Duodenal mucosa (tissue), 2 donors: ENCODE data around the gene TLR4.

Source experiments
- H3K27ac ChIP-seq: one replicate; pipeline ENCODE4 v1.7.0; 2013; ENCODE audit warnings: low read depth, low read length
- H3K27me3 ChIP-seq, 2 donors: one replicate each; pipeline ENCODE4 v1.7.0; 2013; ENCODE audit warnings: low read length in 2 of 2, control low read depth in 1 of 2; ENCODE audit not compliant: insufficient read depth in 2 of 2, control insufficient read depth in 1 of 2
- H3K36me3 ChIP-seq, 2 donors: one replicate each; pipeline ENCODE4 v1.7.0; 2013; ENCODE audit warnings: low read length in 2 of 2, control low read depth in 1 of 2; ENCODE audit not compliant: insufficient read depth in 2 of 2, control insufficient read depth in 1 of 2
- H3K4me1 ChIP-seq, 2 donors: one replicate each; pipeline ENCODE4 v1.7.0; 2013; ENCODE audit warnings: low read length in 2 of 2, control low read depth in 1 of 2; ENCODE audit not compliant: insufficient read depth in 2 of 2, control insufficient read depth in 1 of 2
- H3K4me3 ChIP-seq, 2 donors: one replicate each; pipeline ENCODE4 v1.7.0; 2013; ENCODE audit warnings: low read length in 2 of 2, low read depth in 1 of 2
- H3K9ac ChIP-seq, 2 donors: one replicate each; pipeline ENCODE4 v1.7.0; 2013; ENCODE audit warnings: low read length in 2 of 2, low read depth in 1 of 2
- H3K9me3 ChIP-seq, 2 donors: one replicate each; pipeline ENCODE4 v1.7.0; 2013; ENCODE audit warnings: low read length in 2 of 2, control low read depth in 1 of 2; ENCODE audit not compliant: control insufficient read depth in 1 of 2

TLR4 gene

GRCh38 chr9:117739624-117740347 lies 35.6 kb downstream of the TLR4 start:
- Histone ChIP-seq H3K9me3 (no peaks in the 10 kb centered on the region), H3K27me3 (peaks cover 5 to 10% of the 10 kb centered on the region in 2 donors), H3K36me3 (no peaks in the 10 kb centered on the region), H3K27ac (no peak overlapping the region), H3K9ac (no peak overlapping the region), H3K4me1 (no peaks in the 10 kb centered on the region), H3K4me3 (no peak overlapping the region)

- H3K4me3 ChIP-seq, result no peak overlapping the region
- H3K9me3 ChIP-seq, result no peaks in the 10 kb centered on the region
- no peaks in the 10 kb centered on the region for H3K36me3 ChIP-seq
- H3K27me3 ChIP-seq, result peaks cover 15 to 17% of the 10 kb centered on the region in 2 donors
- no peak overlapping the region for H3K9ac ChIP-seq
- no peaks in the 10 kb centered on the region for H3K4me1 ChIP-seq
- H3K27ac ChIP-seq, result no peak overlapping the region
Observed at GRCh38 chr9:117742131-117742530, 37.9 kb downstream of the TLR4 start.

GRCh38 chr9:117744369-117744768 lies 40.2 kb downstream of the TLR4 start:
- no peaks in the 10 kb centered on the region for H3K4me1 ChIP-seq
- no peak overlapping the region for H3K27ac ChIP-seq
- peak overlapping the region in 1 of 2 donors; percentile 32 for H3K4me3 ChIP-seq

GRCh38 chr9:117744856-117745389 lies 40.7 kb downstream of the TLR4 start:
- no peak overlapping the region for H3K9ac ChIP-seq
- no peaks in the 10 kb centered on the region for H3K4me1 ChIP-seq
- H3K9me3 ChIP-seq, result no peaks in the 10 kb centered on the region
- no peaks in the 10 kb centered on the region for H3K36me3 ChIP-seq
- H3K27ac ChIP-seq, result no peak overlapping the region
- peak overlapping the region; percentile 32 to 49 for H3K4me3 ChIP-seq
- H3K27me3 ChIP-seq, result peaks cover 15 to 17% of the 10 kb centered on the region in 2 donors

More at GRCh38 chr9:117744369-117744768, 40.2 kb downstream of the TLR4 start:
- H3K9me3 ChIP-seq, result no peaks in the 10 kb centered on the region
- no peak overlapping the region for H3K9ac ChIP-seq
- peaks cover 15 to 17% of the 10 kb centered on the region in 2 donors for H3K27me3 ChIP-seq
- H3K36me3 ChIP-seq, result no peaks in the 10 kb centered on the region

- H3K4me3 ChIP-seq, result no peak overlapping the region
- H3K27ac ChIP-seq, result no peak overlapping the region
- H3K36me3 ChIP-seq, result no peaks in the 10 kb centered on the region
- peaks cover 15 to 17% of the 10 kb centered on the region in 2 donors for H3K27me3 ChIP-seq
- no peaks in the 10 kb centered on the region for H3K9me3 ChIP-seq
- H3K9ac ChIP-seq, result no peak overlapping the region
- H3K4me1 ChIP-seq, result no peaks in the 10 kb centered on the region
Observed at GRCh38 chr9:117745598-117745997, 41.4 kb downstream of the TLR4 start.

GRCh38 chr9:117746263-117746662 lies 42.1 kb downstream of the TLR4 start:
- H3K9me3 ChIP-seq, result no peaks in the 10 kb centered on the region
- H3K4me3 ChIP-seq, result no peak overlapping the region
- H3K27me3 ChIP-seq, result peaks cover 15 to 17% of the 10 kb centered on the region in 2 donors
- no peak overlapping the region for H3K27ac ChIP-seq
- no peak overlapping the region for H3K9ac ChIP-seq
- H3K36me3 ChIP-seq, result no peaks in the 10 kb centered on the region
- no peaks in the 10 kb centered on the region for H3K4me1 ChIP-seq

- no peaks in the 10 kb centered on the region for H3K36me3 ChIP-seq
- peaks cover 15 to 17% of the 10 kb centered on the region in 2 donors for H3K27me3 ChIP-seq
- H3K4me3 ChIP-seq, result no peak overlapping the region
- H3K4me1 ChIP-seq, result no peaks in the 10 kb centered on the region
- no peak overlapping the region for H3K27ac ChIP-seq
- no peaks in the 10 kb centered on the region for H3K9me3 ChIP-seq
- no peak overlapping the region for H3K9ac ChIP-seq
Observed at GRCh38 chr9:117747386-117747970, 43.3 kb downstream of the TLR4 start.

- Histone ChIP-seq H3K27ac (no peak overlapping the region), H3K4me1 (no peaks in the 10 kb centered on the region), H3K9me3 (no peaks in the 10 kb centered on the region), H3K27me3 (peaks cover 3 to 7% of the 10 kb centered on the region in 2 donors), H3K4me3 (no peak overlapping the region), H3K36me3 (no peaks in the 10 kb centered on the region), H3K9ac (no peak overlapping the region)
Observed at GRCh38 chr9:117750401-117750800, 46.2 kb downstream of the TLR4 start.

GRCh38 chr9:117752894-117753293 lies 48.7 kb downstream of the TLR4 start:
- Histone ChIP-seq H3K36me3 (no peaks in the 10 kb centered on the region), H3K27ac (no peak overlapping the region), H3K27me3 (no peaks in the 10 kb centered on the region), H3K4me1 (no peaks in the 10 kb centered on the region), H3K9ac (no peak overlapping the region), H3K9me3 (no peaks in the 10 kb centered on the region), H3K4me3 (no peak overlapping the region)

- no peak overlapping the region for H3K4me3 ChIP-seq
- no peak overlapping the region for H3K9ac ChIP-seq
- H3K36me3 ChIP-seq, result no peaks in the 10 kb centered on the region
- no peaks in the 10 kb centered on the region for H3K4me1 ChIP-seq
- no peak overlapping the region for H3K27ac ChIP-seq
- no peaks in the 10 kb centered on the region for H3K9me3 ChIP-seq
- H3K27me3 ChIP-seq, result peaks cover 0 to 3% of the 10 kb centered on the region in 2 donors
Observed at GRCh38 chr9:117757561-117758190, 53.5 kb downstream of the TLR4 start.
